HepG2 (cell line): Measurements from ENCODE around the gene HEXD. TPM values are rescaled to one million over a fixed set of nuclear protein-coding genes. Genes with fewer than 3 reads are reported as not detected.

Experiments used
- CSRNP2 ChIP-seq: sonication (generic); formaldehyde crosslinking; conservative IDR thresholded peaks from 2 replicates; pipeline ENCODE4 v1.8.0; 2022; ENCODE audit warnings: low read depth, missing genetic modification reagents
- DPF2 ChIP-seq: sonication (generic); formaldehyde crosslinking; IDR thresholded peaks from 2 replicates; pipeline ENCODE4 v1.4.0; 2020; ENCODE audit warnings: mild to moderate bottlenecking, low read depth, missing genetic modification reagents, borderline replicate concordance
- FOSL2 ChIP-seq: sonication (generic); formaldehyde crosslinking; IDR thresholded peaks from 2 replicates; pipeline ENCODE4 v1.4.0; 2020; ENCODE audit warnings: missing genetic modification reagents
- JDP2 ChIP-seq: sonication (generic); formaldehyde crosslinking; IDR thresholded peaks from 2 replicates; pipeline ENCODE4 v1.8.1; 2022; ENCODE audit warnings: missing genetic modification reagents, borderline replicate concordance
- LCORL ChIP-seq, 2 experiments: fragments of 450-650 bp in 1 of 2; sonication (generic) in 1 of 2; formaldehyde crosslinking in 1 of 2; IDR thresholded peaks; 2 replicates each; pipeline versions ENCODE4 v1.5.0 to v1.6.1; 2017 to 2020; ENCODE audit warnings: antibody characterized with exemption in 1 of 2, missing genetic modification reagents in 1 of 2
- MXI1 ChIP-seq: IDR thresholded peaks from 3 replicates; pipeline ENCODE4 v1.6.1; 2012; ENCODE audit warnings: low read depth, low read length, inconsistent platforms, borderline replicate concordance
- NKX3-1 ChIP-seq: sonication (generic); formaldehyde crosslinking; IDR thresholded peaks from 2 replicates; pipeline ENCODE4 v1.5.0; 2020; ENCODE audit warnings: missing genetic modification reagents
- PHF20 ChIP-seq: sonication (generic); formaldehyde crosslinking; IDR thresholded peaks from 2 replicates; pipeline ENCODE4 v1.5.0; 2020; ENCODE audit warnings: mild to moderate bottlenecking, missing genetic modification reagents
- STAT5B ChIP-seq: sonication (generic); formaldehyde crosslinking; IDR thresholded peaks from 2 replicates; pipeline ENCODE4 v1.4.0; 2020; ENCODE audit warnings: missing genetic modification reagents
- TFDP2 ChIP-seq: sonication (generic); formaldehyde crosslinking; IDR thresholded peaks from 2 replicates; pipeline ENCODE4 v1.4.0; 2020; ENCODE audit warnings: missing genetic modification reagents
- ZFX ChIP-seq: sonication (generic); formaldehyde crosslinking; IDR thresholded peaks from 2 replicates; pipeline ENCODE4 v1.4.0; 2020; ENCODE audit warnings: mild to moderate bottlenecking, low read depth, missing genetic modification reagents, moderate library complexity
- ZMYM4 ChIP-seq: sonication (generic); formaldehyde crosslinking; IDR thresholded peaks from 2 replicates; pipeline ENCODE4 v1.8.1; 2023; ENCODE audit warnings: mild to moderate bottlenecking, missing genetic modification reagents
- ZNF101 ChIP-seq: sonication (generic); formaldehyde crosslinking; IDR thresholded peaks from 2 replicates; pipeline ENCODE4 v1.4.0; 2020; ENCODE audit warnings: mild to moderate bottlenecking, low read depth, missing genetic modification reagents, borderline replicate concordance
- ZNF142 ChIP-seq: sonication (generic); formaldehyde crosslinking; IDR thresholded peaks from 2 replicates; pipeline ENCODE4 v1.4.0; 2020; ENCODE audit warnings: missing genetic modification reagents
- ZNF160 ChIP-seq: sonication (generic); formaldehyde crosslinking; IDR thresholded peaks from 2 replicates; pipeline ENCODE4 v1.8.0; 2022; ENCODE audit warnings: mild to moderate bottlenecking, inconsistent platforms, missing genetic modification reagents
- ZNF20 ChIP-seq: sonication (generic); formaldehyde crosslinking; IDR thresholded peaks from 2 replicates; pipeline ENCODE4 v1.4.0; 2020; ENCODE audit warnings: mild to moderate bottlenecking, moderate library complexity, missing genetic modification reagents
- ZNF3 ChIP-seq: IDR thresholded peaks from 2 replicates; pipeline ENCODE4 v1.7.0; 2017; ENCODE audit warnings: inconsistent platforms
- ZNF496 ChIP-seq: sonication (generic); formaldehyde crosslinking; IDR thresholded peaks from 2 replicates; pipeline ENCODE4 v1.8.1; 2023; ENCODE audit warnings: mild to moderate bottlenecking, moderate library complexity, missing genetic modification reagents; ENCODE audit not compliant: insufficient replicate concordance
- ZNF577 ChIP-seq: sonication (generic); formaldehyde crosslinking; IDR thresholded peaks from 2 replicates; pipeline ENCODE4 v1.4.0; 2020; ENCODE audit warnings: mild to moderate bottlenecking, low read depth, missing genetic modification reagents, borderline replicate concordance
- ZNF652 ChIP-seq: IDR thresholded peaks from 2 replicates; pipeline ENCODE4 v1.6.1; 2016; ENCODE audit warnings: low read depth, borderline replicate concordance
- ZNF775 ChIP-seq: sonication (generic); formaldehyde crosslinking; IDR thresholded peaks from 2 replicates; pipeline ENCODE4 v1.4.0; 2020; ENCODE audit warnings: missing genetic modification reagents, mild to moderate bottlenecking, moderate library complexity, borderline replicate concordance
- ZNF782 ChIP-seq: sonication (generic); formaldehyde crosslinking; IDR thresholded peaks from 2 replicates; pipeline ENCODE4 v1.4.0; 2020; ENCODE audit warnings: missing genetic modification reagents, mild to moderate bottlenecking, borderline replicate concordance
- polyA plus RNA-seq, 8 experiments: library from polyadenylated mRNA; depleted of rRNA in 3 of 8; stranded (reverse) in 7 of 8; unstranded in 1 of 8; fragments of >200 nt; fragmentation: Illumina TruSeq in 4 of 8; extraction: Trizol in 4 of 8; gene quantifications; 2 replicates each; pipeline versions ENCODE4 v1.2.1 to v1.2.3, GENCODE V29; 2011 to 2016; ENCODE audit warnings: low read depth in 4 of 8, missing spikeins in 1 of 8, mixed read lengths in 1 of 8; ENCODE audit not compliant: insufficient read depth in 1 of 8
- total RNA-seq, 5 experiments: library from RNA; depleted of rRNA; stranded (reverse); fragments of >200 nt; fragmentation: Illumina TruSeq; extraction: Trizol; gene quantifications; 2 replicates each; pipeline ENCODE4 v1.2.3, GENCODE V29; 2016; ENCODE audit warnings: low read depth in 1 of 5

The HEXD gene
- total and polyA plus RNA-seq, 2 of the 13 experiments (the other 11 are each of a cell fraction or from before 2014, with no cell fraction given), result 22.3 to 41.8 TPM

- TF ChIP-seq ZNF142 (CRISPR knock-in tag), result no peak
- no peak for TF ChIP-seq ZNF20 (CRISPR knock-in tag)
- no peak for TF ChIP-seq ZNF3 (CRISPR knock-in tag)
- TF ChIP-seq ZMYM4 (CRISPR knock-in tag), result no peak; the same call in 1 of the 2 replicates
- no peak for TF ChIP-seq ZNF496 (CRISPR knock-in tag)
- TF ChIP-seq ZFX, result peak; percentile 70
- no peak for TF ChIP-seq ZNF652 (CRISPR knock-in tag)
- TF ChIP-seq ZNF160 (CRISPR knock-in tag), result no peak
- no peak for TF ChIP-seq FOSL2 (CRISPR knock-in tag)
- no peak for TF ChIP-seq DPF2
- no peak for TF ChIP-seq ZNF775 (CRISPR knock-in tag)
- no peak for TF ChIP-seq MXI1
- TF ChIP-seq ZNF577 (CRISPR knock-in tag), result no peak
- 0 out of 2 replicates have a peak, but pooled peaks have one; percentile 30 for TF ChIP-seq TFDP2 (CRISPR knock-in tag)
- no peak for TF ChIP-seq CSRNP2
- no peak for TF ChIP-seq NKX3-1
- TF ChIP-seq PHF20 (CRISPR knock-in tag), result 0 out of 2 replicates have a peak, but pooled peaks have one; percentile 42
- no peak for TF ChIP-seq JDP2 (CRISPR knock-in tag)
- no peak for TF ChIP-seq ZNF101
- TF ChIP-seq ZNF782 (CRISPR knock-in tag), result no peak
- no peak for TF ChIP-seq STAT5B (CRISPR knock-in tag)
- TF ChIP-seq LCORL (IDR thresholded peaks at IDR 0.05), result no peak
- peak; percentile 61; the same call in 1 of the 2 replicates for TF ChIP-seq LCORL (CRISPR knock-in tag; IDR thresholded peaks at IDR 0.05)
These were observed 42.0 kb upstream of the HEXD start (continued) for GRCh38 chr17:82376042-82376730.
